ENCODE measurements around the gene KIZ.

Gene KIZ

DNA sequence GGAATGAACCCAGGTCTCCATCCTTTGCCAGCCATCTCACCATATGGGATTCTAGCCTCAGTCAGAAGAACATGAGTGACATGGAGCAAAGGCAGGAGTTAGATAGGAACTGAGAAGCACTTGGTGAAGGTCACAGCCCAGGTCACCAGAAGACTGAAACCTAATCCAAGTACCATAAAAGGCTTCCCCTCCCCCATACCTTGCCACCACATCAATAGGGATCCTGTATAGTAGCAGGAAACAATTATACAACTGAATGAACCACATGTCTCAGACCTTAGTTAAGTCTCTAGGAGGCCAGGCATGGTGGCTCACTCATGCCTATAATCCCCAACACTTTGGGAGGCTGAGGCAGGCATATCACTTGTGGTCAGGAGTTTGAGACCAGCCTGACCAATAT is 49.6 kb downstream of the KIZ start:
- DNase-seq (ENCODE audit: low read depth, low spot score) = no peak

DNA sequence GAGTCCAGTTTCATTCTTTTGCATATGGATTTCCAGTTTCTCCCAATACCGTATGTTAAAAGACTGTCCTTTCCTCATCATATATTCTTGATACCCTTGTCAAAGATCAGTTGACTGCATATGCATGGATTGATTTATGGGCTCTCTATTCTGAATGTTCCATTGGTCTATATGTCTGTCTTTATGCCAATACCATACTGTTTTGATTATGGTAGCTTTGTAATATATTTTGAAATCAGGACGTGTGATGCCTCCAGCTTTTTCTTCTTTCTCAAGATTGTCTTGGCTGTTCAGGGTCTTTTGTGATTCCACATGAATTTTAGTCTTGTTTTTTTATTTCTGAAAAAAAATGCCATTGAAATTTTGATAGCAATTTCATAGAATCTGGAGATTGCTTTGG is 51.9 kb downstream of the KIZ start:
- DNase-seq (ENCODE audit: low read depth, low spot score) = no peak

DNA sequence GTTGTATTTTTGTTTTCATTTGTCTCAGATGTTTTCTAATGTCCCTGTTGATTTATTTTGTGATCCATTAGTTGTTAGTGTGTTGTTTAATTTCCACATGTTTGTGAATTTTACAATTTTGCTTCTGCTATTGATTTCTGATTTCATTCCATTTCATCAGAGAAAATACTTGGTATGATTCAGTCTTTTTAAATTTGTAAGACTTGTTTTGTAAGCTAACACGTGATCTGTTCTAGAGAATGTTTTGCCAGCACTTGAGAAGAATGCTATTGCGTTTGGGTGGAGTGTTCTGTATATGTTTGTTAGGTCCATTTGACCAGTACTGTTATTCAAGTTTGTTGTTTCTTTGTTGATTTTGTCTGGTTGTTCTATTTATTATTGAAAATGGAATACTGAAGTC is 53.9 kb downstream of the KIZ start:
- no peak for DNase-seq (ENCODE audit: low read depth, low spot score)

DNA sequence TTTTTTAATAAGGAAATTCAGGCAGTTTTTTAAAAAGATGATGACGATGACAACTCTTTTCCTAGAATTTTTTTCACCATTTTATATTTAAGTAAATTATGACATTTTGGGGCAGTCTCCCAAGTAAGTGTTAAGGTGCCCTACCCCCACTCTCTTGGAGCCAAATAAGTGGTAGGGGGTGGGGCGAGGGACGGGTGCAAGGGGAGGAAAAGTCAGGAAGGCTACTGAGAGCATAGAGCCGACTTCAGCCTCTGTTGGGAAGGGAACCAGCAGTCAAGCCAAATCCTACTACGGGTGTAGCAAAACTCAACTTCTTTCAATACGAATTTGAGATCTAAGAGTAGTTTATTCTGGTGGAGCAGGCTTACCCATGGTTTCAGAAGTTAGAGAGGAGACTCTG is 54.4 kb downstream of the KIZ start:
- DNase-seq (ENCODE audit: low read depth, low spot score) = no peak

GRCh38 chr20:21181028-21181427 is 55.1 kb downstream of the KIZ start:
- DNase-seq (ENCODE audit: low read depth, low spot score) = no peak

DNA sequence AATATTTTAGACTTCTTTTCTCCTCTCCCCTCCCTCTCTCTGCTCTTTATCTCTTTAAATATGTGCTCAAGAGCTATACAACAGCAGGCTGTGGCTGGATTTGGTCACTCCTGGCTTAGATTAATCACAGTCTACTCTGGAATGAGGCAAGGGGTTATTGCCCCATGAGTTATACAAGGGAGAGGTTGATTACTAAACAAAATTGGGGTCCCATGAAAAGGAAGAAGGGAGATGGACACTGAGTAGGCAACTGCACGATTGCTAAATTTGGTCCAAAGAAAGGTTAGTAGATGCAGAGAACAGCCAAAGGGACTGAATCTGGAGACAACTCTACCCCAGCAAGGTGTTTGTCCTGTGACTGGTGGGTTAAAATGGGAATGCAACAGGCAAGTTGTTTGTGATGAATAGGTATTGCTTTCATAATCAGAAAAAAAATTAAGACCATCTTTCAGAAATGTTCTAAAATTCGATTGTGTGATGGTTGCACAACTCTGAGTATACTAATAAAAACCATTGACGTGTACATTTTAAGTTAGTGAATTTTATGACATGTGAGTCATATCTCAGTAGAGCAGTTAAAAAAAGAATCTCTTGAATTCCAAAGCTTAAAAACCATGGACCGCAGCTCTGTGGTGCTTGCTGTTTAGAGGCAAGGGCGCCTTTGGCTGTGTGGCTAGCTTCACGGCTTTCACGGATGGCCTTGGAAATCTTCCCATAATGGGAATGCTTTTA is 57.1 kb downstream of the KIZ start:
- no peak for DNase-seq (ENCODE audit: low read depth, low spot score)

- no peak for DNase-seq (ENCODE audit: low read depth, low spot score)
Observed at GRCh38 chr20:21183722-21184121, 57.8 kb downstream of the KIZ start.

GRCh38 chr20:21184819-21185218 is 58.9 kb downstream of the KIZ start:
- no peak for DNase-seq (ENCODE audit: low read depth, low spot score)

DNA sequence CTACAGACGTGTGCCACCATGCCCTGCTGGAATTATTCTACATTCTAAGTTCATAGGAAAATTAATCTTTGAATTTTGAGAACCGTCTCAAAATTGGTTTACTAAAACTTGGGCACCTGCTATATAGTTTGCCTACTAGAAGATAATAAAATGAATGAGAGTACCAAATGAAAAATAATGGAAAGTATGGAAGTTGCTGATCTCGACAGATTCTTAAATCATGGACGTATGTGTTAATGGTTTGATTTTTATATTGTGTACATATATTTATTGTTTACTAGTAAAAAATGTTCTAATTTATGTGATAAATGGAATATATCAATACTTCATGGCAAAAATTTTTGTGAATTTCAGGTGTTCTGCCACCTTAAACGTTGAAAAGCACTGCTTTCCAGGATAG is 60.0 kb downstream of the KIZ start:
- no peak for DNase-seq (ENCODE audit: low read depth, low spot score)

- no peak for DNase-seq (ENCODE audit: low read depth, low spot score)
Observed at GRCh38 chr20:21189761-21190523, 64.1 kb downstream of the KIZ start.

DNA sequence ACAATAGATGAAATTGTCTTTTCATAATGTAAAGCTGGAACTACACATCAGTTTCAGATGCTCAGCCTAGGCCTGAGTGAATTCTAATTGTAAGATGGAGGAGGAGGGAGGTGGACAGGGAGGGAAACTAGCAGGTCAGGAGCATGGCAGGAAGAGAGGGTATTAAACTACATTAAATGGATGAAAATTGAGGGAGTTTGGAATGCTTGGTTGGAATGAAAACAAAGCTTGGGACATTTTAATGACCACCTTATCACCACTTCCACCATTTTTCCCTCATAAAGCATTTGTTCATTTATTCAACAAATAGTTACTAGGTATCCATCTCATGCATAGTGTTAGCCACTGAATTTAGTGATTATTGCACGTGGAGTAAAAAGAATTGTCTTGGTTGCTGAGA is 65.0 kb downstream of the KIZ start:
- DNase-seq (ENCODE audit: low read depth, low spot score) = no peak

DNA sequence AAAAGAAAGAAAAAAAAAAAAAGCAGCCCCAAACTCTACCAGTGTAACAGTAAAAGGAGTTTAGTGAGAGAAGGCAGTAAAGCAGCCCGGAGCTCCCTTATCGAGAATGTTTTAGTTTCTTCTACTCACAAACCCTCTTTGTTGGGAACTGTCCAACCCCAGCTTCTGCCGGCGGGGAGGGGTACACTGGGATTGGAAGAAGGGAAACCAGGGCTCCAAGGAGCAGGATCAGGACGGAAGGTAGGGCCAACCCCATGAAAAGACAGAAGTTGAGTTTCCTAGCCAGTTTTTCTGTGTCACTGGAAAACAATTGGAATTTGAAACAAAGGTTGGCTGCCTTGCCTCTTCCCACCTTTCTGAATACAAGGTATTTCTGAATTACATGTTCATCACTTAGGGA is 66.0 kb downstream of the KIZ start:
- no peak for DNase-seq (ENCODE audit: low read depth, low spot score)

- DNase-seq (ENCODE audit: low read depth, low spot score) = no peak
Observed at GRCh38 chr20:21202259-21202658, 76.4 kb downstream of the KIZ start.

- no peak for DNase-seq (ENCODE audit: low read depth, low spot score)
Observed at GRCh38 chr20:21203088-21203656, 77.3 kb downstream of the KIZ start.

GRCh38 chr20:21206584-21206983 is 80.7 kb downstream of the KIZ start:
- no peak for DNase-seq (ENCODE audit: low read depth, low spot score)

DNA sequence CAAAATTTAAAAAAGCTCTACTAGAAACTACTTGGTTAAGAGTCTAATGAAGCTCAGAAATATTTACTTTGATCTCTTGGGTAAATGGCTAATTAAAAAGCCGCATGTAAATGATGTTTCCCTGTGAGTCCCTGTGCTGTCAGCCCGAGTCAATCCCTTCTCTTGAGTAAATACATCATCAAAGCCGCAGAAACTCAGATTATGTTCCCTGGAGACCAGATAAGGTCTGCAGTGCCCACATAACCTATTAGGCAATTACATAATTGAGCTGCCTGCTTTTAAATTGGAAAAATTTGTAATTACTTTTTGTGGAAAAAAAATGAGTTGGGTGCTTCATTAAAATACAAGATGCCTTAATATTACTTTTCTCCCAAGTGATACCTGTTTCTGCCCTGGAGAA is 83.1 kb downstream of the KIZ start:
- no peak for DNase-seq (ENCODE audit: low read depth, low spot score)

GRCh38 chr20:21209668-21210067 is 83.8 kb downstream of the KIZ start:
- no peak for DNase-seq (ENCODE audit: low read depth, low spot score)

GRCh38 chr20:21213691-21214090 is 87.8 kb downstream of the KIZ start:
- no peak for DNase-seq (ENCODE audit: low read depth, low spot score)

- no peak for DNase-seq (ENCODE audit: low read depth, low spot score)
Observed at GRCh38 chr20:21214431-21214830, 88.5 kb downstream of the KIZ start.

DNA sequence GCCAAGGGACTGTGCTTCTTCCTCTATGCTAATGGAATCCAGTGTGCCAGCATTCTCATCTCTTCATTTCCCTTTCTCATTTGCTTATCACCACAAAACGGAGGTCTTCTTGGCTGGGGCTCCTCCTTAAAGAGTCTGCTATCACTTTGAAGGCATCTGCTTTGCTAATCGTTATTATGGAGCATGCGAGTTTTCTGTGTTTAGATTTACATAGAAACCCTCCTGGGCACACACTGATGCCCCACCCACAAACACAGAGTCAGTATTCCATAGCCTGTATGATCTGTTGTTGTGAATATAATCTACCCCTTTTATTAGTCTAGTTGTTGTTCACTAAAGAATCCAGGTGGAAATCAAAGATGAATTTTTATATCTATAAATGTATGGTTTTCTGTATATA is 93.8 kb downstream of the KIZ start:
- no peak for DNase-seq (ENCODE audit: low read depth, low spot score)

- DNase-seq (ENCODE audit: low read depth, low spot score) = no peak
Observed at GRCh38 chr20:21224217-21224616, 98.3 kb downstream of the KIZ start.

DNA sequence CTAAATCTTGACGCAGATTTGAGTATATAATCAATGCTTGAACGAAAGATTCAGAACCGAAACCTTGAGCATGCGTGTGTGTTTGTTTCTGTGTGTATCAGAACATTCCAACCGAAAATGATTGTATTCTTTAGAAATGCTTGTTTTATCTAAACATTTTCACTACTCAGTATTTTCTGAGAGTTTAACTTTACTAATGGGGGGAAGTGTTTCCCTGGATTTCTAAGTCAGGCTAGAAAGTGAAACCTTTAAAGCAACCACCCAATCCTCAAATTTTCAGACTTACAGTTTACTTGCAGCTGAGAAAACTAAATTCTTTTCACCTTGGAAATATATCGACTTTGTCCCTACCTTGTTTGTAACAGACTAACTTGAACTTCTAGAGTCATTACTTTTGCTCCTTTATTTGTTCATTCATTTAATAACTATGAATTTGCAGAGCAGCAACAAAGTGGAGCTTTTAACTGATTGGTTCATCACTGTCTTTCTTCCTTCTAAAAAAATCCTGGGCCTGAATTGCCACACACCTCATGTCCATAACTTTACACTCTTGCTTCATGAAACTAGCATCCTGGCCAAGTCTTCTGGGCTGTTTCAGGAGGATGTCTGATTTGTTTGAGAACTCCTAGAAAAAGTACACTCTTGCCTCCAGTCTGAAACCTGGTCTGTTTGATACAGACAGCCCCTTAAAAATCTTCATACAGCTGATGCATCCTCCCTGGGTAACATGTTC is 99.5 kb downstream of the KIZ start:
- no peak for DNase-seq (ENCODE audit: low read depth, low spot score)

All from smooth muscle cell of the brain vasculature (primary cell).